PC-3 (cell line): ENCODE data around the gene RAB11FIP4. TPM values are rescaled to one million over a fixed set of nuclear protein-coding genes. Genes with fewer than 3 reads are reported as not detected.

Experiments used
- ATAC-seq: fragments of 200-7000 bp; cut with Tn5 transposase; 2 replicates; pipeline ENCODE4 v1.9.1; 2020; ENCODE audit warnings: mild to moderate bottlenecking, moderate library complexity
- BruUV-seq: library from RNA; stranded (reverse); fragments of 400-500 nt; replicated peaks from 2 replicates; lab custom pipeline; 2021; lab: Mats Ljungman, UMichigan
- CTCF ChIA-PET: fragments of 300-600 bp; sonication (Branson Sonifier 250); formaldehyde crosslinking; loops from one replicate; lab custom pipeline; 2022; ENCODE audit warnings: antibody characterized with exemption; lab: Charles Lee
- POLR2A ChIA-PET: fragments of 300-600 bp; sonication (Branson Sonifier 250); formaldehyde crosslinking; loops from one replicate; lab custom pipeline; 2022; ENCODE audit warnings: antibody characterized with exemption; ENCODE audit not compliant: unreplicated experiment; lab: Charles Lee
- DNase-seq: peaks from one replicate; pipeline ENCODE4 v3.0.0-alpha.2; 2015
- H2AFZ ChIP-seq: fragments of 300-600 bp; sonication (generic); 2 replicates; pipeline ENCODE4 v1.6.0; 2016; ENCODE audit warnings: antibody characterized with exemption, low read length
- H3F3A ChIP-seq: fragments of 300-600 bp; sonication (generic); one replicate; pipeline ENCODE4 v1.6.0; 2017; ENCODE audit warnings: antibody characterized with exemption, low read length, control low read depth, mild to moderate bottlenecking; ENCODE audit not compliant: unreplicated experiment
- H3K27ac ChIP-seq: fragments of 300-600 bp; sonication (generic); 2 replicates; pipeline ENCODE4 v1.5.1; 2016; ENCODE audit warnings: mild to moderate bottlenecking, low read length
- H3K27me3 ChIP-seq: fragments of 300-600 bp; sonication (generic); 2 replicates; pipeline ENCODE4 v1.6.1; 2016; ENCODE audit warnings: low read length, mixed read lengths
- H3K36me3 ChIP-seq: fragments of 300-600 bp; sonication (generic); 2 replicates; pipeline ENCODE4 v1.6.1; 2016; ENCODE audit warnings: low read depth, mixed run types, low read length, mixed read lengths
- H3K4me1 ChIP-seq: fragments of 300-600 bp; sonication (generic); 2 replicates; pipeline ENCODE4 v1.5.1; 2016; ENCODE audit warnings: low read length; ENCODE audit not compliant: insufficient read depth
- H3K4me2 ChIP-seq: fragments of 300-600 bp; sonication (generic); 2 replicates; pipeline ENCODE4 v1.6.0; 2016; ENCODE audit warnings: low read length
- H3K4me3 ChIP-seq: fragments of 300-600 bp; sonication (generic); 2 replicates; pipeline ENCODE4 v1.5.1; 2016; ENCODE audit warnings: mild to moderate bottlenecking, low read length, mixed read lengths
- H3K79me2 ChIP-seq: fragments of 300-600 bp; sonication (generic); 2 replicates; pipeline ENCODE4 v1.6.1; 2017; ENCODE audit warnings: low read length, mixed read lengths
- H3K9ac ChIP-seq: fragments of 300-600 bp; sonication (generic); 2 replicates; pipeline ENCODE4 v1.6.0; 2016; ENCODE audit warnings: mild to moderate bottlenecking, low read length
- H3K9me2 ChIP-seq: fragments of 300-600 bp; sonication (generic); replicated peaks from 2 replicates; pipeline ENCODE4 v1.6.1; 2016; ENCODE audit warnings: mixed run types, low read length, mixed read lengths
- H3K9me3 ChIP-seq: fragments of 300-600 bp; sonication (generic); 2 replicates; pipeline ENCODE4 v1.6.1; 2016; ENCODE audit warnings: low read length, mixed read lengths
- H4K20me1 ChIP-seq: fragments of 300-600 bp; sonication (generic); 2 replicates; pipeline ENCODE4 v1.6.1; 2016; ENCODE audit warnings: low read length, mixed read lengths
- CTCF ChIP-seq: fragments of 300-600 bp; sonication (generic); conservative IDR thresholded peaks from 2 replicates; pipeline ENCODE4 v1.5.1; 2017; ENCODE audit warnings: antibody characterized with exemption, low read depth, mild to moderate bottlenecking, low read length
- EZH2 ChIP-seq: fragments of 300-600 bp; sonication (generic); IDR thresholded peaks from one replicate; pipeline ENCODE4 v1.6.1; 2017; ENCODE audit warnings: antibody characterized with exemption, mild to moderate bottlenecking, low read length; ENCODE audit not compliant: unreplicated experiment
- EZH2phosphoT487 ChIP-seq: fragments of 300-600 bp; sonication (generic); IDR thresholded peaks from 2 replicates; pipeline ENCODE4 v1.6.1; 2018; ENCODE audit warnings: mild to moderate bottlenecking, antibody characterized with exemption, low read length, borderline replicate concordance
- intact Hi-C: fragments of 100-400 bp; cut with micrococcal nuclease; formaldehyde crosslinking; loops from 2 replicates; pipeline ENCODE4 v1.9.0; 2023
- total RNA-seq: library from RNA; depleted of rRNA; stranded (reverse); fragments of >200 nt; gene quantifications from 2 replicates; pipeline ENCODE4 v1.2.3, GENCODE V29; 2014

RAB11FIP4 gene
- total RNA-seq, 1 experiment from 2014 or later, result 4.2 TPM

- Histone ChIP-seq H3K4me3 (peak overlapping the region; percentile 66), H3K9me2 (no peaks in the 10 kb centered on the region), H3K27ac (no peak overlapping the region), H3F3A (no peaks in the 10 kb centered on the region), H3K36me3 (no peaks in the 10 kb centered on the region), H3K4me2 (peak overlapping the region; percentile 82), H2AFZ (peak overlapping the region; percentile 77), H3K9ac (no peak overlapping the region; the same call in 1 of the 2 replicates), H3K4me1 (peaks cover 4% of the 10 kb centered on the region; the same call in 1 of the 2 replicates), H3K79me2 (no peaks in the 10 kb centered on the region), H4K20me1 (no peaks in the 10 kb centered on the region), H3K9me3 (no peaks in the 10 kb centered on the region), H3K27me3 (no peaks in the 10 kb centered on the region)
- ATAC-seq, result peak; percentile 92
- ChIA-PET POLR2A (interaction anchor here (0.6 to 0.8 kb wide), 4 partner anchors 48 to 316 kb away, joined by 5 to 15 read pairs (median 6); no protein-coding TSS in a partner anchor), CTCF (no interaction called here)
- intact Hi-C loops, result no loop called here
- BruUV-seq, result no TSS peak
- no peak for TF ChIP-seq EZH2
- TF ChIP-seq EZH2phosphoT487, result no peak
- no peak for TF ChIP-seq CTCF
- peak; percentile 90 for DNase-seq
Observed at GRCh38 chr17:31487648-31488263, 96.3 kb downstream of the RAB11FIP4 start.

- peak; percentile 37 for ATAC-seq
- no peaks in the 10 kb centered on the region for H3K9me3 ChIP-seq
- no peaks in the 10 kb centered on the region for H3K79me2 ChIP-seq
- peak overlapping the region; percentile 50; the same call in 1 of the 2 replicates for H2AFZ ChIP-seq
- H3K27me3 ChIP-seq, result no peaks in the 10 kb centered on the region
- no peaks in the 10 kb centered on the region for H3K9me2 ChIP-seq
- peak overlapping the region; percentile 66 for H3K4me3 ChIP-seq
- intact Hi-C loops, result no loop called here
- H4K20me1 ChIP-seq, result no peaks in the 10 kb centered on the region
- H3K4me2 ChIP-seq, result peak overlapping the region; percentile 78
- CTCF ChIA-PET, result no interaction called here
- TF ChIP-seq EZH2phosphoT487, result no peak
- TF ChIP-seq CTCF, result no peak
- TF ChIP-seq EZH2, result no peak
- peak overlapping the region; percentile 20; the same call in 1 of the 2 replicates for H3K9ac ChIP-seq
- H3K36me3 ChIP-seq, result no peaks in the 10 kb centered on the region
- H3F3A ChIP-seq, result no peaks in the 10 kb centered on the region
- DNase-seq, result peak; percentile 9
- POLR2A ChIA-PET, result interaction anchor here (0.6 kb wide), 1 partner anchor 315 kb away, joined by 15 read pairs; no protein-coding TSS in a partner anchor
- BruUV-seq, result no TSS peak
- peaks cover 4% of the 10 kb centered on the region; the same call in 1 of the 2 replicates for H3K4me1 ChIP-seq
- no peak overlapping the region for H3K27ac ChIP-seq
Observed at GRCh38 chr17:31488264-31488981, 96.9 kb downstream of the RAB11FIP4 start.

GRCh38 chr17:31488982-31489294 lies 97.5 kb downstream of the RAB11FIP4 start:
- no TSS peak for BruUV-seq
- Histone ChIP-seq H3K4me1 (peaks cover 4% of the 10 kb centered on the region; the same call in 1 of the 2 replicates), H2AFZ (0 out of 2 replicates have a peak overlapping the region, but pooled peaks have one; percentile 50), H3K9me3 (no peaks in the 10 kb centered on the region), H3K27me3 (no peaks in the 10 kb centered on the region), H3K36me3 (no peaks in the 10 kb centered on the region), H3K4me2 (peak overlapping the region; percentile 78), H3K9me2 (no peaks in the 10 kb centered on the region), H3K9ac (no peak overlapping the region), H4K20me1 (no peaks in the 10 kb centered on the region), H3F3A (no peaks in the 10 kb centered on the region), H3K4me3 (peak overlapping the region; percentile 66), H3K27ac (no peak overlapping the region), H3K79me2 (no peaks in the 10 kb centered on the region)
- CTCF ChIA-PET, result no interaction called here
- no peak; the same call in 1 of the 2 replicates for ATAC-seq
- DNase-seq, result no peak
- intact Hi-C loops, result no loop called here
- TF ChIP-seq EZH2 (no peak), EZH2phosphoT487 (no peak), CTCF (no peak)
- POLR2A ChIA-PET, result no interaction called here
